ENCODE measurements around the gene SHOC2.

GRCh38 chr10:110901954-110902819, 17.2 kb upstream of the SHOC2 start:
- TF ChIP-seq POLR2G (IDR thresholded peaks at IDR 0.05; ENCODE audit: low read depth, low read length), result no peak
- no peak for TF ChIP-seq POLR2A (conservative IDR thresholded peaks at IDR 0.05)
- TF ChIP-seq USF2 (CRISPR knock-in tag; IDR thresholded peaks at IDR 0.05), result no peak
- TF ChIP-seq ZNF175 (CRISPR knock-in tag; IDR thresholded peaks at IDR 0.05; ENCODE audit: low read depth), result no peak
- TF ChIP-seq SRSF9 (IDR thresholded peaks at IDR 0.05; ENCODE audit: borderline replicate concordance, low read depth, low read length), result no peak
- TF ChIP-seq CTCF (IDR thresholded peaks at IDR 0.05 in 2 of 3, conservative IDR thresholded peaks at IDR 0.05 in 1 of 3; ENCODE audit: insufficient read depth in 2 of 3, low read depth in 1 of 3, low read length in 3 of 3), result no peak
- TF ChIP-seq GATA2 (CRISPR knock-in tag; IDR thresholded peaks at IDR 0.05), result no peak

Data from K562 (cell line).